Measurements from ENCODE around the gene DOCK11.

- no peak for TF ChIP-seq EZH2 (IDR thresholded peaks at IDR 0.05; ENCODE audit: insufficient read depth, poor library complexity, severe bottlenecking)
- no peak for TF ChIP-seq EZH2phosphoT487 (IDR thresholded peaks at IDR 0.05; ENCODE audit: insufficient read depth, low read depth)
These were observed 83.8 kb downstream of the DOCK11 start for GRCh38 chrX:118579417-118579816.
